ENCODE results near the gene SH3GL2.

The SH3GL2 gene

GRCh38 chr9:17631396-17631795 lies 52.5 kb downstream of the SH3GL2 start:
- no peaks in the 10 kb centered on the region for H3K9me3 ChIP-seq (replicated peaks; ENCODE audit: low read length)
- H3K4me3 ChIP-seq (ENCODE audit: low read length), result no peak overlapping the region
- H3K9ac ChIP-seq (ENCODE audit: low read depth, low read length), result no peak overlapping the region
- no peaks in the 10 kb centered on the region for H3K4me1 ChIP-seq (ENCODE audit: control insufficient read depth, insufficient read depth, low read length)
- no peaks in the 10 kb centered on the region for H3K27me3 ChIP-seq (ENCODE audit: control insufficient read depth, insufficient read depth, low read length)
- no peaks in the 10 kb centered on the region for H3K36me3 ChIP-seq (ENCODE audit: insufficient read depth, low read length)
- H3K4me2 ChIP-seq (ENCODE audit: low read length), result no peak overlapping the region

GRCh38 chr9:17632994-17633393 lies 54.1 kb downstream of the SH3GL2 start:
- Histone ChIP-seq H3K4me1 (ENCODE audit: control insufficient read depth, insufficient read depth, low read length) (no peaks in the 10 kb centered on the region), H3K4me3 (ENCODE audit: low read length) (no peak overlapping the region), H3K27me3 (ENCODE audit: control insufficient read depth, insufficient read depth, low read length) (no peaks in the 10 kb centered on the region), H3K4me2 (ENCODE audit: low read length) (no peak overlapping the region), H3K9me3 (replicated peaks; ENCODE audit: low read length) (no peaks in the 10 kb centered on the region), H3K36me3 (ENCODE audit: insufficient read depth, low read length) (no peaks in the 10 kb centered on the region), H3K9ac (ENCODE audit: low read depth, low read length) (no peak overlapping the region)

GRCh38 chr9:17635115-17635890 lies 56.4 kb downstream of the SH3GL2 start:
- Histone ChIP-seq H3K4me1 (ENCODE audit: control insufficient read depth, insufficient read depth, low read length) (no peaks in the 10 kb centered on the region), H3K9me3 (replicated peaks; ENCODE audit: low read length) (no peaks in the 10 kb centered on the region), H3K4me2 (ENCODE audit: low read length) (no peak overlapping the region), H3K4me3 (ENCODE audit: low read length) (no peak overlapping the region), H3K9ac (ENCODE audit: low read depth, low read length) (no peak overlapping the region), H3K36me3 (ENCODE audit: insufficient read depth, low read length) (no peaks in the 10 kb centered on the region), H3K27me3 (ENCODE audit: control insufficient read depth, insufficient read depth, low read length) (no peaks in the 10 kb centered on the region)

GRCh38 chr9:17636349-17636748 lies 57.5 kb downstream of the SH3GL2 start:
- H3K4me1 ChIP-seq (ENCODE audit: control insufficient read depth, insufficient read depth, low read length), result no peaks in the 10 kb centered on the region
- no peak overlapping the region for H3K4me3 ChIP-seq (ENCODE audit: low read length)
- no peak overlapping the region for H3K9ac ChIP-seq (ENCODE audit: low read depth, low read length)
- H3K4me2 ChIP-seq (ENCODE audit: low read length), result no peak overlapping the region
- H3K9me3 ChIP-seq (replicated peaks; ENCODE audit: low read length), result no peaks in the 10 kb centered on the region
- no peaks in the 10 kb centered on the region for H3K36me3 ChIP-seq (ENCODE audit: insufficient read depth, low read length)
- H3K27me3 ChIP-seq (ENCODE audit: control insufficient read depth, insufficient read depth, low read length), result no peaks in the 10 kb centered on the region

GRCh38 chr9:17636821-17637220 lies 58.0 kb downstream of the SH3GL2 start:
- Histone ChIP-seq H3K27me3 (ENCODE audit: control insufficient read depth, insufficient read depth, low read length) (no peaks in the 10 kb centered on the region), H3K9ac (ENCODE audit: low read depth, low read length) (no peak overlapping the region), H3K4me1 (ENCODE audit: control insufficient read depth, insufficient read depth, low read length) (no peaks in the 10 kb centered on the region), H3K4me3 (ENCODE audit: low read length) (no peak overlapping the region), H3K9me3 (replicated peaks; ENCODE audit: low read length) (no peaks in the 10 kb centered on the region), H3K4me2 (ENCODE audit: low read length) (no peak overlapping the region), H3K36me3 (ENCODE audit: insufficient read depth, low read length) (no peaks in the 10 kb centered on the region)

GRCh38 chr9:17637229-17637628 lies 58.4 kb downstream of the SH3GL2 start:
- H3K4me2 ChIP-seq (ENCODE audit: low read length), result no peak overlapping the region
- no peak overlapping the region for H3K9ac ChIP-seq (ENCODE audit: low read depth, low read length)
- no peak overlapping the region for H3K4me3 ChIP-seq (ENCODE audit: low read length)
- no peaks in the 10 kb centered on the region for H3K9me3 ChIP-seq (replicated peaks; ENCODE audit: low read length)
- no peaks in the 10 kb centered on the region for H3K4me1 ChIP-seq (ENCODE audit: control insufficient read depth, insufficient read depth, low read length)
- no peaks in the 10 kb centered on the region for H3K27me3 ChIP-seq (ENCODE audit: control insufficient read depth, insufficient read depth, low read length)
- H3K36me3 ChIP-seq (ENCODE audit: insufficient read depth, low read length), result no peaks in the 10 kb centered on the region

- Histone ChIP-seq H3K36me3 (ENCODE audit: insufficient read depth, low read length) (no peaks in the 10 kb centered on the region), H3K9me3 (replicated peaks; ENCODE audit: low read length) (no peaks in the 10 kb centered on the region), H3K4me1 (ENCODE audit: control insufficient read depth, insufficient read depth, low read length) (no peaks in the 10 kb centered on the region), H3K27me3 (ENCODE audit: control insufficient read depth, insufficient read depth, low read length) (no peaks in the 10 kb centered on the region), H3K4me3 (ENCODE audit: low read length) (no peak overlapping the region), H3K9ac (ENCODE audit: low read depth, low read length) (no peak overlapping the region), H3K4me2 (ENCODE audit: low read length) (no peak overlapping the region)
These were observed 69.7 kb downstream of the SH3GL2 start for GRCh38 chr9:17648516-17648915.

- Histone ChIP-seq H3K4me3 (ENCODE audit: low read length) (no peak overlapping the region), H3K4me2 (ENCODE audit: low read length) (no peak overlapping the region), H3K4me1 (ENCODE audit: control insufficient read depth, insufficient read depth, low read length) (no peaks in the 10 kb centered on the region), H3K27me3 (ENCODE audit: control insufficient read depth, insufficient read depth, low read length) (peaks cover 7% of the 10 kb centered on the region), H3K9ac (ENCODE audit: low read depth, low read length) (no peak overlapping the region), H3K9me3 (replicated peaks; ENCODE audit: low read length) (no peaks in the 10 kb centered on the region), H3K36me3 (ENCODE audit: insufficient read depth, low read length) (no peaks in the 10 kb centered on the region)
These were observed 72.9 kb downstream of the SH3GL2 start for GRCh38 chr9:17651725-17652124.

- peaks cover 7% of the 10 kb centered on the region for H3K27me3 ChIP-seq (ENCODE audit: control insufficient read depth, insufficient read depth, low read length)
- no peaks in the 10 kb centered on the region for H3K4me1 ChIP-seq (ENCODE audit: control insufficient read depth, insufficient read depth, low read length)
- no peak overlapping the region for H3K4me3 ChIP-seq (ENCODE audit: low read length)
- no peak overlapping the region for H3K9ac ChIP-seq (ENCODE audit: low read depth, low read length)
- H3K4me2 ChIP-seq (ENCODE audit: low read length), result no peak overlapping the region
- H3K9me3 ChIP-seq (replicated peaks; ENCODE audit: low read length), result no peaks in the 10 kb centered on the region
- H3K36me3 ChIP-seq (ENCODE audit: insufficient read depth, low read length), result no peaks in the 10 kb centered on the region
These were observed 75.1 kb downstream of the SH3GL2 start for GRCh38 chr9:17653947-17654465.

GRCh38 chr9:17656889-17657288 lies 78.0 kb downstream of the SH3GL2 start:
- H3K27me3 ChIP-seq (ENCODE audit: control insufficient read depth, insufficient read depth, low read length), result peaks cover 7% of the 10 kb centered on the region
- H3K4me1 ChIP-seq (ENCODE audit: control insufficient read depth, insufficient read depth, low read length), result no peaks in the 10 kb centered on the region
- no peak overlapping the region for H3K4me3 ChIP-seq (ENCODE audit: low read length)
- no peaks in the 10 kb centered on the region for H3K9me3 ChIP-seq (replicated peaks; ENCODE audit: low read length)
- no peaks in the 10 kb centered on the region for H3K36me3 ChIP-seq (ENCODE audit: insufficient read depth, low read length)
- no peak overlapping the region for H3K4me2 ChIP-seq (ENCODE audit: low read length)
- H3K9ac ChIP-seq (ENCODE audit: low read depth, low read length), result no peak overlapping the region

- peaks cover 7% of the 10 kb centered on the region for H3K27me3 ChIP-seq (ENCODE audit: control insufficient read depth, insufficient read depth, low read length)
- H3K36me3 ChIP-seq (ENCODE audit: insufficient read depth, low read length), result no peaks in the 10 kb centered on the region
- no peak overlapping the region for H3K4me2 ChIP-seq (ENCODE audit: low read length)
- no peaks in the 10 kb centered on the region for H3K9me3 ChIP-seq (replicated peaks; ENCODE audit: low read length)
- H3K9ac ChIP-seq (ENCODE audit: low read depth, low read length), result no peak overlapping the region
- H3K4me1 ChIP-seq (ENCODE audit: control insufficient read depth, insufficient read depth, low read length), result no peaks in the 10 kb centered on the region
- H3K4me3 ChIP-seq (ENCODE audit: low read length), result no peak overlapping the region
These were observed 79.4 kb downstream of the SH3GL2 start for GRCh38 chr9:17658237-17658636.

GRCh38 chr9:17660158-17660557 lies 81.3 kb downstream of the SH3GL2 start:
- no peaks in the 10 kb centered on the region for H3K36me3 ChIP-seq (ENCODE audit: insufficient read depth, low read length)
- H3K27me3 ChIP-seq (ENCODE audit: control insufficient read depth, insufficient read depth, low read length), result peaks cover 10% of the 10 kb centered on the region
- no peaks in the 10 kb centered on the region for H3K4me1 ChIP-seq (ENCODE audit: control insufficient read depth, insufficient read depth, low read length)
- H3K9ac ChIP-seq (ENCODE audit: low read depth, low read length), result no peak overlapping the region
- H3K4me3 ChIP-seq (ENCODE audit: low read length), result no peak overlapping the region
- no peaks in the 10 kb centered on the region for H3K9me3 ChIP-seq (replicated peaks; ENCODE audit: low read length)
- H3K4me2 ChIP-seq (ENCODE audit: low read length), result no peak overlapping the region

All from skeletal muscle satellite cell (primary cell).